IgD-negative memory B cell (primary cell): ENCODE measurements around the gene TCERG1L. TPM values are rescaled to one million over a fixed set of nuclear protein-coding genes. Genes with fewer than 3 reads are reported as not detected.

Experiments used
- H3K27ac Mint-ChIP-seq, 3 donors: one replicate each; pipeline ENCODE4 v1.8.0; 2020 to 2022; ENCODE audit warnings: mild to moderate bottlenecking in 3 of 3, mixed read lengths in 3 of 3, moderate library complexity in 1 of 3
- H3K27me3 Mint-ChIP-seq: one replicate; pipeline ENCODE4 v1.8.0; 2021; ENCODE audit warnings: mixed read lengths
- H3K36me3 Mint-ChIP-seq: one replicate; pipeline ENCODE4 v1.8.0; 2020; ENCODE audit warnings: mild to moderate bottlenecking, mixed read lengths
- H3K4me1 Mint-ChIP-seq, 3 donors: one replicate each; pipeline ENCODE4 v1.8.0; 2020 to 2022; ENCODE audit warnings: mixed read lengths in 3 of 3, mild to moderate bottlenecking in 1 of 3
- H3K4me3 Mint-ChIP-seq, 4 donors: one replicate each; pipeline ENCODE4 v1.8.0; 2020 to 2022; ENCODE audit warnings: mild to moderate bottlenecking in 4 of 4, mixed read lengths in 4 of 4, moderate library complexity in 3 of 4
- H3K9me3 Mint-ChIP-seq, 3 donors: one replicate each; pipeline ENCODE4 v1.8.0; 2020 to 2021; ENCODE audit warnings: mixed read lengths in 3 of 3, mild to moderate bottlenecking in 1 of 3
- polyA plus RNA-seq: library from polyadenylated mRNA; unstranded; fragments of 300-500 nt; fragmentation: Illumina TruSeq; gene quantifications from one replicate; pipeline ENCODE4 v1.2.3, GENCODE V29; 2021

Gene TCERG1L
- polyA plus RNA-seq, 1 donor from 2014 or later: not detected

- Mint-ChIP-seq H3K4me1 (no peaks in the 10 kb centered on the region), H3K27me3 (peaks cover 2% of the 10 kb centered on the region), H3K36me3 (no peaks in the 10 kb centered on the region), H3K4me3 (no peak overlapping the region), H3K27ac (no peak overlapping the region), H3K9me3 (peaks cover 0 to 7% (median 5%) of the 10 kb centered on the region in 3 donors)
Observed at GRCh38 chr10:131198401-131198800, 113.1 kb downstream of the TCERG1L start.

- Mint-ChIP-seq H3K4me1 (no peaks in the 10 kb centered on the region), H3K4me3 (no peak overlapping the region), H3K36me3 (no peaks in the 10 kb centered on the region), H3K27me3 (peaks cover 2% of the 10 kb centered on the region), H3K27ac (no peak overlapping the region), H3K9me3 (peaks cover 6 to 14% (median 12%) of the 10 kb centered on the region in 3 donors)
Observed at GRCh38 chr10:131196176-131196885, 115.2 kb downstream of the TCERG1L start.

- H3K36me3 Mint-ChIP-seq: no peaks in the 10 kb centered on the region
- peaks cover 2% of the 10 kb centered on the region for H3K27me3 Mint-ChIP-seq
- no peaks in the 10 kb centered on the region for H3K4me1 Mint-ChIP-seq
- H3K27ac Mint-ChIP-seq: no peak overlapping the region
- peaks cover 6 to 14% (median 12%) of the 10 kb centered on the region in 3 donors for H3K9me3 Mint-ChIP-seq
- no peak overlapping the region for H3K4me3 Mint-ChIP-seq
Observed at GRCh38 chr10:131195558-131196159, 115.9 kb downstream of the TCERG1L start.

GRCh38 chr10:131195116-131195515 is 116.4 kb downstream of the TCERG1L start:
- no peak overlapping the region for H3K4me3 Mint-ChIP-seq
- H3K36me3 Mint-ChIP-seq: no peaks in the 10 kb centered on the region
- H3K27me3 Mint-ChIP-seq: peaks cover 2% of the 10 kb centered on the region
- H3K4me1 Mint-ChIP-seq: no peaks in the 10 kb centered on the region
- H3K27ac Mint-ChIP-seq: no peak overlapping the region
- peaks cover 6 to 14% (median 13%) of the 10 kb centered on the region in 3 donors for H3K9me3 Mint-ChIP-seq

- Mint-ChIP-seq H3K27me3 (no peaks in the 10 kb centered on the region), H3K4me3 (no peak overlapping the region), H3K4me1 (no peaks in the 10 kb centered on the region), H3K9me3 (peaks cover 6 to 16% (median 14%) of the 10 kb centered on the region in 3 donors), H3K27ac (no peak overlapping the region), H3K36me3 (no peaks in the 10 kb centered on the region)
Observed at GRCh38 chr10:131193923-131194322, 117.6 kb downstream of the TCERG1L start.

GRCh38 chr10:131188494-131188893 is 123.0 kb downstream of the TCERG1L start:
- Mint-ChIP-seq H3K4me1 (no peaks in the 10 kb centered on the region), H3K36me3 (no peaks in the 10 kb centered on the region), H3K9me3 (peaks cover 2 to 20% (median 10%) of the 10 kb centered on the region in 3 donors), H3K27ac (no peak overlapping the region), H3K4me3 (no peak overlapping the region), H3K27me3 (no peaks in the 10 kb centered on the region)

GRCh38 chr10:131187926-131188325 is 123.6 kb downstream of the TCERG1L start:
- Mint-ChIP-seq H3K27ac (no peak overlapping the region), H3K9me3 (peaks cover 0 to 17% (median 5%) of the 10 kb centered on the region in 3 donors), H3K4me1 (no peaks in the 10 kb centered on the region), H3K36me3 (no peaks in the 10 kb centered on the region), H3K4me3 (no peak overlapping the region), H3K27me3 (no peaks in the 10 kb centered on the region)

GRCh38 chr10:131187274-131187673 is 124.2 kb downstream of the TCERG1L start:
- H3K27ac Mint-ChIP-seq: no peak overlapping the region
- no peaks in the 10 kb centered on the region for H3K4me1 Mint-ChIP-seq
- peaks cover 0 to 12% (median 5%) of the 10 kb centered on the region in 3 donors for H3K9me3 Mint-ChIP-seq

GRCh38 chr10:131186547-131187253 is 124.8 kb downstream of the TCERG1L start:
- H3K9me3 Mint-ChIP-seq: peaks cover 0 to 8% (median 2%) of the 10 kb centered on the region in 3 donors
- H3K4me3 Mint-ChIP-seq: no peak overlapping the region
- peaks cover 3% of the 10 kb centered on the region for H3K27me3 Mint-ChIP-seq
- no peaks in the 10 kb centered on the region for H3K4me1 Mint-ChIP-seq
- no peaks in the 10 kb centered on the region for H3K36me3 Mint-ChIP-seq
- H3K27ac Mint-ChIP-seq: no peak overlapping the region

More at GRCh38 chr10:131187274-131187673, 124.2 kb downstream of the TCERG1L start:
- Mint-ChIP-seq H3K4me3 (no peak overlapping the region), H3K27me3 (no peaks in the 10 kb centered on the region), H3K36me3 (no peaks in the 10 kb centered on the region)

- Mint-ChIP-seq H3K9me3 (peaks cover 0 to 3% (median 2%) of the 10 kb centered on the region in 3 donors), H3K4me3 (no peak overlapping the region)
Observed at GRCh38 chr10:131184503-131184902, 127.0 kb downstream of the TCERG1L start.

GRCh38 chr10:131183546-131184045 is 127.9 kb downstream of the TCERG1L start:
- H3K36me3 Mint-ChIP-seq: no peaks in the 10 kb centered on the region
- no peak overlapping the region for H3K4me3 Mint-ChIP-seq
- no peak overlapping the region for H3K27ac Mint-ChIP-seq
- H3K9me3 Mint-ChIP-seq: peaks cover 0 to 3% (median 2%) of the 10 kb centered on the region in 3 donors
- peaks cover 3% of the 10 kb centered on the region for H3K27me3 Mint-ChIP-seq
- H3K4me1 Mint-ChIP-seq: no peaks in the 10 kb centered on the region

More at GRCh38 chr10:131184503-131184902, 127.0 kb downstream of the TCERG1L start:
- Mint-ChIP-seq H3K27me3 (peaks cover 3% of the 10 kb centered on the region), H3K36me3 (no peaks in the 10 kb centered on the region), H3K27ac (no peak overlapping the region), H3K4me1 (no peaks in the 10 kb centered on the region)

- no peak overlapping the region for H3K27ac Mint-ChIP-seq
- no peaks in the 10 kb centered on the region for H3K4me1 Mint-ChIP-seq
- peaks cover 3% of the 10 kb centered on the region for H3K27me3 Mint-ChIP-seq
- no peaks in the 10 kb centered on the region for H3K36me3 Mint-ChIP-seq
- H3K4me3 Mint-ChIP-seq: no peak overlapping the region
- H3K9me3 Mint-ChIP-seq: peaks cover 0 to 3% (median 2%) of the 10 kb centered on the region in 3 donors
Observed at GRCh38 chr10:131181456-131181855, 130.1 kb downstream of the TCERG1L start.

GRCh38 chr10:131180740-131181415 is 130.6 kb downstream of the TCERG1L start:
- no peak overlapping the region for H3K27ac Mint-ChIP-seq
- H3K4me3 Mint-ChIP-seq: no peak overlapping the region
- peaks cover 3% of the 10 kb centered on the region for H3K27me3 Mint-ChIP-seq
- no peaks in the 10 kb centered on the region for H3K4me1 Mint-ChIP-seq
- H3K36me3 Mint-ChIP-seq: no peaks in the 10 kb centered on the region
- peaks cover 0 to 3% (median 0%) of the 10 kb centered on the region in 3 donors for H3K9me3 Mint-ChIP-seq

- Mint-ChIP-seq H3K27me3 (peaks cover 3% of the 10 kb centered on the region), H3K27ac (no peak overlapping the region), H3K36me3 (no peaks in the 10 kb centered on the region), H3K4me3 (no peak overlapping the region), H3K4me1 (no peaks in the 10 kb centered on the region), H3K9me3 (no peaks in the 10 kb centered on the region)
Observed at GRCh38 chr10:131180086-131180485, 131.4 kb downstream of the TCERG1L start.

- Mint-ChIP-seq H3K36me3 (no peaks in the 10 kb centered on the region), H3K9me3 (no peaks in the 10 kb centered on the region)
Observed at GRCh38 chr10:131179361-131179760, 132.2 kb downstream of the TCERG1L start.

More at GRCh38 chr10:131179361-131179760, 132.2 kb downstream of the TCERG1L start:
- Mint-ChIP-seq H3K27ac (no peak overlapping the region), H3K4me3 (no peak overlapping the region), H3K27me3 (peaks cover 3% of the 10 kb centered on the region), H3K4me1 (no peaks in the 10 kb centered on the region)
